B cell (primary cell): Measurements from ENCODE around the gene AFDN. TPM values are rescaled to one million over a fixed set of nuclear protein-coding genes. Genes with fewer than 3 reads are reported as not detected.
A peak's percentile ranks its signal among the peaks of the same experiment; 100 is the strongest.

Experiments
- ATAC-seq: fragments of 200-7000 bp; cut with Tn5 transposase; one replicate; pipeline ENCODE4 v1.10.0; 2021; ENCODE audit warnings: low read depth, mild to moderate bottlenecking, moderate number of reproducible peaks, moderate library complexity
- CTCF ChIA-PET: fragments of 350-600 bp; sonication (Branson Sonifier 250); formaldehyde crosslinking; loops from one replicate; lab custom pipeline; 2021; ENCODE audit warnings: antibody characterized with exemption, inconsistent platforms; lab: Charles Lee
- POLR2A ChIA-PET: fragments of 350-600 bp; sonication (Branson Sonifier 250); formaldehyde crosslinking; loops from one replicate; lab custom pipeline; 2021; ENCODE audit warnings: antibody characterized with exemption; lab: Charles Lee
- DNase-seq: peaks from one replicate; pipeline ENCODE4 v3.0.0; 2013
- H2AFZ ChIP-seq: 2 replicates; pipeline ENCODE4 v1.6.1; 2012; ENCODE audit warnings: mild to moderate bottlenecking, low read depth, low read length; ENCODE audit not compliant: insufficient read depth, poor library complexity, severe bottlenecking
- H3K27ac ChIP-seq, 2 donors: 1 replicate in 1 of 2; 2 replicates in 1 of 2; pipeline ENCODE4 v1.5.1; 2012 to 2013; ENCODE audit warnings: low read length in 2 of 2, mild to moderate bottlenecking in 2 of 2, moderate library complexity in 1 of 2
- H3K27me3 ChIP-seq, 4 experiments: fragments of 200-600 bp in 1 of 4; sonication (generic) in 1 of 4; replicated peaks in 1 of 4; 1 replicate in 2 of 4; 2 replicates in 2 of 4; pipeline versions ENCODE4 v1.6.1 to v1.7.0; 2013 to 2016; ENCODE audit warnings: low read length in 3 of 4, mild to moderate bottlenecking in 2 of 4, mixed read lengths in 1 of 4, moderate library complexity in 1 of 4; ENCODE audit not compliant: insufficient read depth in 4 of 4, control insufficient read depth in 3 of 4; ENCODE audit errors: control extremely low read depth in 1 of 4
- H3K36me3 ChIP-seq, 2 experiments: replicated peaks in 1 of 2; 1 replicate in 1 of 2; 2 replicates in 1 of 2; pipeline versions ENCODE4 v1.6.1 to v1.7.1; 2013; ENCODE audit warnings: low read length in 1 of 2; ENCODE audit not compliant: insufficient read depth in 2 of 2, control insufficient read depth in 1 of 2; ENCODE audit errors: control extremely low read depth in 1 of 2, extremely low read depth in 1 of 2
- H3K4me1 ChIP-seq, 2 donors: fragments of 200-600 bp in 1 of 2; sonication (generic) in 1 of 2; 1 replicate in 1 of 2; 2 replicates in 1 of 2; pipeline versions ENCODE4 v1.5.1 to v1.6.1; 2013 to 2017; ENCODE audit warnings: low read length in 2 of 2; ENCODE audit not compliant: control insufficient read depth in 2 of 2, insufficient read depth in 2 of 2
- H3K4me2 ChIP-seq: replicated peaks from 2 replicates; pipeline ENCODE3; 2012; ENCODE audit warnings: mild to moderate bottlenecking, low read depth, low read length; ENCODE audit not compliant: poor library complexity, severe bottlenecking
- H3K4me3 ChIP-seq, 5 experiments: fragments of 200-600 bp in 1 of 5; sonication (generic) in 1 of 5; 1 replicate in 3 of 5; 2 replicates in 2 of 5; pipeline versions ENCODE4 v1.5.1 to v1.7.0; 2011 to 2016; ENCODE audit warnings: low read length in 4 of 5, mild to moderate bottlenecking in 4 of 5, low read depth in 2 of 5, control low read depth in 1 of 5, moderate library complexity in 1 of 5; ENCODE audit not compliant: insufficient read depth in 1 of 5; ENCODE audit errors: control extremely low read depth in 1 of 5, extremely low read depth in 1 of 5
- H3K79me2 ChIP-seq: fragments of 200-600 bp; sonication (generic); one replicate; pipeline ENCODE4 v1.6.0; 2016; ENCODE audit warnings: low read length; ENCODE audit not compliant: control insufficient read depth, insufficient read depth
- H3K9ac ChIP-seq: fragments of 200-600 bp; sonication (generic); 2 replicates; pipeline ENCODE4 v1.6.1; 2017; ENCODE audit warnings: mild to moderate bottlenecking, low read length, moderate library complexity
- H3K9me3 ChIP-seq, 3 donors: one replicate each; pipeline versions ENCODE4 v1.6.1 to v1.7.1; 2013; ENCODE audit warnings: low read length in 2 of 3; ENCODE audit not compliant: control insufficient read depth in 2 of 3, insufficient read depth in 1 of 3; ENCODE audit errors: control extremely low read depth in 1 of 3
- H4K20me1 ChIP-seq: 2 replicates; pipeline ENCODE4 v1.6.0; 2012; ENCODE audit warnings: mild to moderate bottlenecking, low read length; ENCODE audit not compliant: insufficient read depth, control insufficient read depth, poor library complexity, severe bottlenecking
- H3K27ac Mint-ChIP-seq: one replicate; pipeline ENCODE4 v1.8.0; 2021; ENCODE audit warnings: mixed read lengths
- H3K27me3 Mint-ChIP-seq: one replicate; pipeline ENCODE4 v1.8.0; 2021; ENCODE audit warnings: mixed read lengths
- H3K4me1 Mint-ChIP-seq: one replicate; pipeline ENCODE4 v1.8.0; 2021; ENCODE audit warnings: mixed read lengths
- H3K4me3 Mint-ChIP-seq: one replicate; pipeline ENCODE4 v1.8.0; 2021; ENCODE audit warnings: mixed read lengths
- H3K9me3 Mint-ChIP-seq: one replicate; pipeline ENCODE4 v1.8.0; 2022; ENCODE audit warnings: mixed read lengths; ENCODE audit not compliant: insufficient read depth
- CTCF ChIP-seq: fragments of 200-600 bp; IDR thresholded peaks from one replicate; pipeline ENCODE4 v1.8.0; 2022; ENCODE audit warnings: antibody characterized with exemption, mild to moderate bottlenecking
- EZH2 ChIP-seq: IDR thresholded peaks from 2 replicates; pipeline ENCODE4 v1.6.1; 2012; ENCODE audit warnings: borderline replicate concordance, low read depth, mild to moderate bottlenecking, moderate library complexity, low read length; ENCODE audit not compliant: insufficient read depth, poor library complexity, severe bottlenecking
- WGBS: methylation state at CpG from one replicate; pipeline ENCODE4 v1.1.5; 2013; ENCODE audit warnings: missing lambda C conversion rate; ENCODE audit not compliant: insufficient coverage; 5-methylcytosine and 5-hydroxymethylcytosine counted together
- intact Hi-C: fragments of 100-400 bp; cut with micrococcal nuclease; formaldehyde crosslinking; loops from one replicate; pipeline ENCODE4 v1.10.0; 2022
- polyA plus RNA-seq: library from polyadenylated mRNA; depleted of rRNA; stranded (reverse); fragments of >200 nt; gene quantifications from 2 replicates; pipeline ENCODE4 v1.2.3, GENCODE V29; 2012
- total RNA-seq, 2 donors: library from RNA; stranded (reverse); fragments of 120-200 nt in 1 of 2; gene quantifications; 1 replicate in 1 of 2; 2 replicates in 1 of 2; pipeline versions ENCODE4 v1.2.3 to v1.2.4, GENCODE V29; 2013 to 2022

The AFDN gene
- total and polyA plus RNA-seq, 2 donors (not counting 1 experiment from before 2014, with no cell fraction given): 15.4 to 70.5 TPM

- Histone ChIP-seq H3K4me1 (peaks cover 23 to 26% of the 10 kb centered on the region in 2 donors), H3K4me2 (peak overlapping the region; percentile 87), H2AFZ (peak overlapping the region; percentile 65), H3K36me3 (no peaks in the 10 kb centered on the region), H3K79me2 (no peaks in the 10 kb centered on the region), H4K20me1 (no peaks in the 10 kb centered on the region), H3K9ac (peak overlapping the region; percentile 66), H3K27me3 (peaks cover 0 to 30% (median 16%) of the 10 kb centered on the region in 4 experiments), H3K4me3 (peak overlapping the region; percentile 26 to 66 (median 51)), H3K9me3 (peaks cover 0 to 15% (median 0%) of the 10 kb centered on the region in 3 donors), H3K27ac (no peak overlapping the region)
- TF ChIP-seq CTCF (no peak), EZH2 (no peak)
- intact Hi-C loops: loop anchor here (2.0 to 5.0 kb wide), 2 partner anchors 475 to 1201 kb away; partner anchors contain the start of gene RPS6KA2
- Mint-ChIP-seq H3K27ac (peak overlapping the region; percentile 86), H3K4me1 (peaks cover 33% of the 10 kb centered on the region), H3K9me3 (no peaks in the 10 kb centered on the region), H3K27me3 (peaks cover 22% of the 10 kb centered on the region), H3K4me3 (peak overlapping the region; percentile 93)
- ATAC-seq: peak; percentile 20
- peak; percentile 65 for DNase-seq
- WGBS: under 1% methylated on average over 40 of the region's 51 CpGs
- POLR2A ChIA-PET: no interaction called here
- CTCF ChIA-PET: no interaction called here
Observed at GRCh38 chr6:167827583-167828324, 1.0 kb downstream of the AFDN start.

DNA sequence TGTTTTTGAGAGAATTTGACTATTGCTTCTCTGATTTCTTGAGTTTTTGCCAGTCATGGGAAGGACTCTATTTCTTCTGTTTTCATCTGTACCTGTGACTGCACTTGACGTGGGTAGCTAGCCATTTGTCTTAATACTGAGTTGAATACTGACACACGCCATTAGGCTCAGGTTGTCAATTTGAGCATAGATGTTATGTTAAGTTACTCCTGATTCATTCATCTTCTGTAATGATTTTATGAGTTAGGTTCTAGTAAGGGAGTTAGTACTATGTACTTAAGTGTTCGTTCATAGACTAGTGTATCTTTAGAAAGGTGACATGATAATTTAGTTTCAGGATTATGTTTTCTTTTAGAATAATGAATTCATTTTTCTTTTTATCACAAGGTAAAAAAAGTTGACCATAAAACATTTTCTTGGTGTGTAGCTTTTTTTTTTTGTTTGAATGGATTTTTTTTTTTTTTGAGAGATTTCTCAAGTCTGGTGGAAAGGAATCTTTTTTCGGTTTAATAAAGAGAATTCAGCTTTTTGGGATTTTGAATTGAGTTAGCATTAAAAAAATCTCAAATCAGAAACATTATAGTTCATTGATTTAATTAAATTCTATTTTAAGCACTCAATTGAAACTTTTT, 1.7 kb downstream of the AFDN start:
- peaks cover 40% of the 10 kb centered on the region for H3K4me1 Mint-ChIP-seq
- TF ChIP-seq CTCF (no peak), EZH2 (no peak)
- DNase-seq (no peak), ATAC-seq (no peak)
- Histone ChIP-seq H3K4me3 (no peak overlapping the region), H3K27ac (no peak overlapping the region), H3K4me1 (peaks cover 30 to 33% of the 10 kb centered on the region in 2 donors), H3K4me2 (peak overlapping the region; percentile 87), H3K79me2 (no peaks in the 10 kb centered on the region), H3K36me3 (no peaks in the 10 kb centered on the region), H4K20me1 (no peaks in the 10 kb centered on the region), H3K9me3 (peaks cover 0 to 15% (median 0%) of the 10 kb centered on the region in 3 donors), H2AFZ (no peak overlapping the region), H3K27me3 (peaks cover 0 to 30% (median 16%) of the 10 kb centered on the region in 4 experiments), H3K9ac (no peak overlapping the region)
- H3K27ac Mint-ChIP-seq: no peak overlapping the region
- no CpG with 5 or more reads among the region's 4 CpGs for WGBS
- H3K4me3 Mint-ChIP-seq: peak overlapping the region; percentile 93
- intact Hi-C loops: loop anchor here (2.0 to 5.0 kb wide), 2 partner anchors 476 to 1202 kb away; partner anchors contain the start of gene RPS6KA2
- ChIA-PET POLR2A (no interaction called here), CTCF (no interaction called here)
- H3K9me3 Mint-ChIP-seq: no peaks in the 10 kb centered on the region
- peaks cover 22% of the 10 kb centered on the region for H3K27me3 Mint-ChIP-seq
